ENCODE results near the gene CDC14A. TPM values are rescaled to one million over a fixed set of nuclear protein-coding genes. Genes with fewer than 3 reads are reported as not detected.

CDC14A gene
- total and polyA plus RNA-seq, 2 of the 8 experiments (the other 6 are each of a cell fraction or from before 2014, with no cell fraction given): 3.2 to 8.9 TPM

DNA sequence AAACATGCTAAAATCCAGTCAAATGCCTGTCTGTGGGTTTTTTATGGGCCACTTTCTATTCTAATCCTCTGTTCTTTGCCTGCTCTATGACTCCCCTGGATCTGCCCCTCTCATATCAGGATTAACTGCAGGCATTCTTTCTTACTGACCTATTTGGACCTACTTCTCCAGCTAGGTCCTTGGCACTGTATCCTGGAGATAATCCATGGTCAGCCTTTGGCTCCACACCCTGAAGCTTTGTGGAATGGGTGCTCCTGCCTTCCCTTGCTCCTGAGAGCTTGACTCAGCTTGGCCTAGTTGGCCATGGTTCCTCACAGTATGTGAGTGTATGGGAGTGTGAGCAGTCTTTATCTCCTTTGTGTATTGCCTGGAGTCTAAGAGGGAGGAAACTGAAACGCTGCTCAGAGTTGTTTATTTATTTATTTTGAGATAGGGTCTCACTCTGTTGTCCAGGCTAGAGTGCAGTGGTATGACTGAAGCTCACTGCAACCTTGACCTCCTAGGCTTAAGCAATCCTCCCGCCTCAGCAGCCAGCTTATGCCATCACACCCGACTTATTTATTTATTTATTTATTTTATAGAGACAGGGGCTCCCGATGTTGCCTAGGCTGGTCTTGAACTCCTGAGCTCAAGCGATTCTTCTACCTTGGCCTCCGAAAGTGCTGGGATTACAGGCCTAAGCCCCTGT, 28.7 kb upstream of the CDC14A start:
- peak overlapping the region; percentile 66; the same call in 1 of the 2 replicates for H2BK20ac ChIP-seq (ENCODE audit: low read length)
- CTCF ChIA-PET (ENCODE audit: partially characterized antibody): interaction anchor here (0.6 to 1.8 kb wide), 6 partner anchors 11 to 136 kb away, joined by 3 to 7 read pairs (median 3); partner anchors contain the start of gene RTCA
- TF ChIP-seq CBX8 (IDR thresholded peaks at IDR 0.05; ENCODE audit: borderline replicate concordance, low read depth, low read length) (no peak), TBP (IDR thresholded peaks at IDR 0.05; ENCODE audit: low read depth, low read length) (no peak), SRF (IDR thresholded peaks at IDR 0.05; ENCODE audit: low read depth, low read length) (no peak), SIX5 (IDR thresholded peaks at IDR 0.05; ENCODE audit: low read depth, low read length) (no peak), POU5F1 (IDR thresholded peaks at IDR 0.05; ENCODE audit: low read depth, low read length) (no peak), BCL11A (IDR thresholded peaks at IDR 0.05; ENCODE audit: low read depth in 2 of 2, low read length in 2 of 2) (no peak), TEAD4 (IDR thresholded peaks at IDR 0.05; ENCODE audit: low read depth, low read length) (no peak), SAP30 (IDR thresholded peaks at IDR 0.05; ENCODE audit: insufficient read depth, insufficient replicate concordance, low read length) (no peak)
- TF ChIP-seq, protein P1, sequence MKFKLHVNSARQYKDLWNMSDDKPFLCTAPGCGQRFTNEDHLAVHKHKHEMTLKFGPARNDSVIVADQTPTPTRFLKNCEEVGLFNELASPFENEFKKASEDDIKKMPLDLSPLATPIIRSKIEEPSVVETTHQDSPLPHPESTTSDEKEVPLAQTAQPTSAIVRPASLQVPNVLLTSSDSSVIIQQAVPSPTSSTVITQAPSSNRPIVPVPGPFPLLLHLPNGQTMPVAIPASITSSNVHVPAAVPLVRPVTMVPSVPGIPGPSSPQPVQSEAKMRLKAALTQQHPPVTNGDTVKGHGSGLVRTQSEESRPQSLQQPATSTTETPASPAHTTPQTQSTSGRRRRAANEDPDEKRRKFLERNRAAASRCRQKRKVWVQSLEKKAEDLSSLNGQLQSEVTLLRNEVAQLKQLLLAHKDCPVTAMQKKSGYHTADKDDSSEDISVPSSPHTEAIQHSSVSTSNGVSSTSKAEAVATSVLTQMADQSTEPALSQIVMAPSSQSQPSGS (IDR thresholded peaks at IDR 0.05; ENCODE audit: low read length): no peak
- TF ChIP-seq, protein P2, sequence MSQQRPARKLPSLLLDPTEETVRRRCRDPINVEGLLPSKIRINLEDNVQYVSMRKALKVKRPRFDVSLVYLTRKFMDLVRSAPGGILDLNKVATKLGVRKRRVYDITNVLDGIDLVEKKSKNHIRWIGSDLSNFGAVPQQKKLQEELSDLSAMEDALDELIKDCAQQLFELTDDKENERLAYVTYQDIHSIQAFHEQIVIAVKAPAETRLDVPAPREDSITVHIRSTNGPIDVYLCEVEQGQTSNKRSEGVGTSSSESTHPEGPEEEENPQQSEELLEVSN (IDR thresholded peaks at IDR 0.05): no peak

More for the DNA sequence above, 28.7 kb upstream of the CDC14A start:
- no peaks in the 10 kb centered on the region for H3K79me1 ChIP-seq (ENCODE audit: low read depth, low read length)
- no peak overlapping the region for H4K5ac ChIP-seq (ENCODE audit: insufficient read length, low read depth, low read length)
- no peak overlapping the region for H3K4me2 ChIP-seq (ENCODE audit: insufficient read depth in 1 of 2, low read depth in 2 of 2, low read length in 2 of 2)
- peak overlapping the region; percentile 89 for H3K23ac ChIP-seq (ENCODE audit: insufficient read length)
- H2AK5ac ChIP-seq (ENCODE audit: low read depth, low read length): peak overlapping the region; percentile 24; the same call in 1 of the 2 replicates
- DNase-seq (ENCODE audit: low read depth in 1 of 2, low spot score in 2 of 2) (no peak), FAIRE-seq (no peak)
- H2AFZ ChIP-seq (ENCODE audit: low read length): no peak overlapping the region
- POLR2A ChIA-PET (ENCODE audit: partially characterized antibody): interaction anchor here (1.5 kb wide), 1 partner anchor 29 kb away, joined by 10 read pairs; the partner anchor contains the start of gene CDC14A
- no peak overlapping the region for H2BK12ac ChIP-seq (ENCODE audit: low read depth, low read length)
- no peak overlapping the region for H2BK15ac ChIP-seq (ENCODE audit: low read length)
- H3K23me2 ChIP-seq (ENCODE audit: low read depth, low read length): no peaks in the 10 kb centered on the region; the same call in 1 of the 2 replicates
- H3K79me2 ChIP-seq (ENCODE audit: control insufficient read depth in 1 of 2, insufficient read depth in 2 of 2, low read length in 2 of 2): no peaks in the 10 kb centered on the region
- H3K4me3 ChIP-seq (ENCODE audit: extremely low read depth in 1 of 4, insufficient read depth in 2 of 4, low read depth in 3 of 4, low read length in 4 of 4): no peak overlapping the region
- 91% methylated on average over 6 of the region's 6 CpGs; no CpG with 5 or more reads in 1 of the 2 experiments for WGBS, 2 experiments (ENCODE audit: extremely low coverage in 1 of 2, insufficient coverage in 1 of 2, insufficient read length in 1 of 2, insufficient replicate concordance in 2 of 2, low coverage in 1 of 2, low lambda C conversion rate in 2 of 2, missing lambda C conversion rate in 1 of 2)
- no peaks in the 10 kb centered on the region for H4K20me1 ChIP-seq (replicated peaks in 1 of 2; ENCODE audit: control insufficient read depth in 1 of 2, insufficient read depth in 2 of 2, low read length in 2 of 2)
- H3K9ac ChIP-seq (replicated peaks in 1 of 4; ENCODE audit: extremely low read depth in 1 of 4, low read depth in 3 of 4, low read length in 3 of 4): no peak overlapping the region
- peaks cover 0 to 7% (median 3%) of the 10 kb centered on the region in 4 experiments; a peak in 4 of 7 replicates for H3K4me1 ChIP-seq (replicated peaks in 1 of 4; ENCODE audit: control insufficient read depth in 3 of 4, insufficient read depth in 4 of 4, low read length in 3 of 4)
- no peaks in the 10 kb centered on the region for H3K36me3 ChIP-seq (ENCODE audit: control insufficient read depth in 2 of 4, insufficient read depth in 4 of 4, low read length in 3 of 4)
- H4K91ac ChIP-seq (replicated peaks; ENCODE audit: insufficient read length, low read length): no peak overlapping the region
- no peaks in the 10 kb centered on the region for H3K27me3 ChIP-seq (replicated peaks in 1 of 4; ENCODE audit: control insufficient read depth in 3 of 4, extremely low read depth in 1 of 4, insufficient read depth in 3 of 4, low read length in 3 of 4)
- no peak overlapping the region for H3K56ac ChIP-seq (replicated peaks; ENCODE audit: insufficient read length, low read depth, low read length)
- H2BK120ac ChIP-seq (replicated peaks; ENCODE audit: low read depth, low read length): no peak overlapping the region
- no peak overlapping the region for H3K18ac ChIP-seq (ENCODE audit: extremely low read depth, low read length)
- peak overlapping the region; percentile 3; the same call in 1 of the 2 replicates for H3K27ac ChIP-seq (ENCODE audit: low read depth, low read length)
- no peak overlapping the region for H4K8ac ChIP-seq (ENCODE audit: extremely low read depth, insufficient read depth, low read length)
- H3K14ac ChIP-seq (ENCODE audit: insufficient read length): no peak overlapping the region
- peaks cover 6 to 7% of the 10 kb centered on the region in 2 experiments; a peak in 3 of 4 replicates for H3K9me3 ChIP-seq (ENCODE audit: insufficient read depth in 2 of 2, low read depth in 1 of 2, low read length in 1 of 2)
- H2BK5ac ChIP-seq (ENCODE audit: low read depth, low read length): peak overlapping the region; percentile 26; the same call in 1 of the 2 replicates
- H3K4ac ChIP-seq (replicated peaks; ENCODE audit: insufficient read length, low read depth, low read length): no peak overlapping the region

Measured in H1 (cell line).